Measurements from ENCODE around the gene TBC1D14. TPM values are rescaled to one million over a fixed set of nuclear protein-coding genes. Genes with fewer than 3 reads are reported as not detected.

Gene TBC1D14
- polyA plus RNA-seq, 3 donors: 62.6 to 67.5 (median 62.6) TPM

- no peak for DNase-seq (ENCODE audit: low read depth in 3 of 3, low spot score in 2 of 3)
Measured at GRCh38 chr4:6991771-6992557, 82.3 kb downstream of the TBC1D14 start.

GRCh38 chr4:6992728-6993677 is 83.4 kb downstream of the TBC1D14 start:
- no peak for DNase-seq (ENCODE audit: low read depth in 3 of 3, low spot score in 2 of 3)

GRCh38 chr4:6996481-6996880 is 86.9 kb downstream of the TBC1D14 start:
- no peak for DNase-seq (ENCODE audit: low read depth in 3 of 3, low spot score in 2 of 3)

GRCh38 chr4:6999172-7000086 is 89.8 kb downstream of the TBC1D14 start:
- DNase-seq (ENCODE audit: low read depth in 3 of 3, low spot score in 2 of 3): no peak

- DNase-seq (ENCODE audit: low read depth in 3 of 3, low spot score in 2 of 3): no peak
Measured at GRCh38 chr4:7000421-7001176, 91.0 kb downstream of the TBC1D14 start.

GRCh38 chr4:7001271-7001670 is 91.6 kb downstream of the TBC1D14 start:
- DNase-seq (ENCODE audit: low read depth in 3 of 3, low spot score in 2 of 3): no peak

- no peak for DNase-seq (ENCODE audit: low read depth in 3 of 3, low spot score in 2 of 3)
Measured at GRCh38 chr4:7002336-7002735, 92.7 kb downstream of the TBC1D14 start.

- no peak for DNase-seq (ENCODE audit: low read depth in 3 of 3, low spot score in 2 of 3)
Measured at GRCh38 chr4:7003176-7003878, 93.7 kb downstream of the TBC1D14 start.

- DNase-seq (ENCODE audit: low read depth in 3 of 3, low spot score in 2 of 3): no peak
Measured at GRCh38 chr4:7003879-7004240, 94.2 kb downstream of the TBC1D14 start.

GRCh38 chr4:7004331-7004730 is 94.7 kb downstream of the TBC1D14 start:
- no peak for DNase-seq (ENCODE audit: low read depth in 3 of 3, low spot score in 2 of 3)

GRCh38 chr4:7005571-7005970 is 95.9 kb downstream of the TBC1D14 start:
- DNase-seq (ENCODE audit: low read depth in 3 of 3, low spot score in 2 of 3): no peak

GRCh38 chr4:7006411-7006810 is 96.8 kb downstream of the TBC1D14 start:
- no peak for DNase-seq (ENCODE audit: low read depth in 3 of 3, low spot score in 2 of 3)

- no peak for DNase-seq (ENCODE audit: low read depth in 3 of 3, low spot score in 2 of 3)
Measured at GRCh38 chr4:7007142-7007907, 97.7 kb downstream of the TBC1D14 start.

- no peak for DNase-seq (ENCODE audit: low read depth in 3 of 3, low spot score in 2 of 3)
Measured at GRCh38 chr4:7007944-7008343, 98.3 kb downstream of the TBC1D14 start.

- no peak for DNase-seq (ENCODE audit: low read depth in 3 of 3, low spot score in 2 of 3)
Measured at GRCh38 chr4:7009564-7009963, 99.9 kb downstream of the TBC1D14 start.

GRCh38 chr4:7013175-7013574 is 103.5 kb downstream of the TBC1D14 start:
- no peak for DNase-seq (ENCODE audit: low read depth in 3 of 3, low spot score in 2 of 3)

- no peak for DNase-seq (ENCODE audit: low read depth in 3 of 3, low spot score in 2 of 3)
Measured at GRCh38 chr4:7014815-7015214, 105.2 kb downstream of the TBC1D14 start.

GRCh38 chr4:7015383-7016035 is 105.9 kb downstream of the TBC1D14 start:
- DNase-seq (ENCODE audit: low read depth in 3 of 3, low spot score in 2 of 3): no peak
